ENCODE measurements around the gene OR8B12.
A peak's percentile ranks its signal among the peaks of the same experiment; 100 is the strongest.

Gene OR8B12, protein sequence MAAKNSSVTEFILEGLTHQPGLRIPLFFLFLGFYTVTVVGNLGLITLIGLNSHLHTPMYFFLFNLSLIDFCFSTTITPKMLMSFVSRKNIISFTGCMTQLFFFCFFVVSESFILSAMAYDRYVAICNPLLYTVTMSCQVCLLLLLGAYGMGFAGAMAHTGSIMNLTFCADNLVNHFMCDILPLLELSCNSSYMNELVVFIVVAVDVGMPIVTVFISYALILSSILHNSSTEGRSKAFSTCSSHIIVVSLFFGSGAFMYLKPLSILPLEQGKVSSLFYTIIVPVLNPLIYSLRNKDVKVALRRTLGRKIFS

DNA sequence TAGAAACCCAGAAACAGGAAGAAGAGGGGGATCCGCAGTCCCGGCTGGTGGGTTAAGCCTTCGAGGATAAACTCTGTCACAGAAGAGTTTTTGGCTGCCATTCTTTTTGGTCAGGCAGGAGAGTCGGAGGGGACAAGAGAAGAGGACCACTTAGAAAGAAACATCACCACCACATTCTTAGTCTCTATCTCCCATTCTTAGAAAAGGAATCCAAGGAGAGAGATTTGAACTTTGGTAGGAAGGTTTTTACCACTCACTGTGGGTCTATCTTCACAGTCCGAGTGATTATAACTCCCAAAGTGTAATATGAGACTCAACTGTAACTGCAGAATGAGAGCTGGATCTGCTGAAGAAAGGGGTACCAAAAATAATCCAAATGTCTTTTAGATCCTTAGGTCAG lies at the start of gene OR8B12:
OR8B12 (minus strand) TSS at position 101 of the 400 bp plus-strand sequence; CDS start at position 101, 0 bp downstream.
- DNase-seq (ENCODE audit: low spot score) = no peak

DNA sequence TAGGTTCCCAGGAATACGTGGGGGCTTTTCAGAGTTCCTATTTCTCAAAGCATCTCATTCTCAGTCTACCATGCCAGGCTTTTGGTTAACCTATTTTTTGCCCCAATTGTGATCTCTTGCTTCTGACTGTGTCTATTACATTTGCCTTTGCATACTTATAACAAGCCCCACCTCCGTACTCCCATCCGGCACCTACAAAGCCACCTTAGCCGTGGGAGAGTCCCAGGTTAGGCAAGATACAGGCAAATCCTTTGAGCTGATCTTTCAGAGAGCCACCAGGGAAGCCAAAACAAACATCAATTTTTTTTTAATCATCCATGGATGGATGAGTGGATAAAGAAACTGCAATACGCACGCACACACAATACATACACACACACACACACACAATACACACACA lies 49.2 kb upstream of the OR8B12 start:
- DNase-seq (ENCODE audit: low spot score) = no peak

DNA sequence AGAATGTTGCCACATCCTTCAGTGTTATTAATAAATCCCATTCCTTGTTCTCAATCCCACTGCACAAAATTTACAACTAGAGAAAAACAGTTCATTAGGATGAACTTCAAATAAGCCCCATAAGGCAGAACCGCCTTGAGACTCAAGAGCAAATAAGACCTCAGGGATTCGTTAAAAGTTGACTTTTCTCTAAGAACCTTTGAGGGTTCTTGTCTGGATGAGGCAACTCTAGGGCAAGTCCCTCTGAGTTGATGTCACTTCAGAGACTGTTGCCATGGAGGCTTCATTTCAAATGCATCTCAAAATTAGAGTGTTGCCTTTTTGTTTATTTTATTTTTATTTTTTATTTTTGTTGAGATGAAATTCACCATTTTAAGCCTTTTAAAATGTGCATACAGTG lies 48.0 kb upstream of the OR8B12 start:
- no peak for DNase-seq (ENCODE audit: low spot score)

GRCh38 chr11:124586238-124586860 lies 42.9 kb upstream of the OR8B12 start:
- peak; percentile 12 for DNase-seq (ENCODE audit: low spot score)

GRCh38 chr11:124584681-124585372 lies 41.4 kb upstream of the OR8B12 start:
- no peak for DNase-seq (ENCODE audit: low spot score)

DNA sequence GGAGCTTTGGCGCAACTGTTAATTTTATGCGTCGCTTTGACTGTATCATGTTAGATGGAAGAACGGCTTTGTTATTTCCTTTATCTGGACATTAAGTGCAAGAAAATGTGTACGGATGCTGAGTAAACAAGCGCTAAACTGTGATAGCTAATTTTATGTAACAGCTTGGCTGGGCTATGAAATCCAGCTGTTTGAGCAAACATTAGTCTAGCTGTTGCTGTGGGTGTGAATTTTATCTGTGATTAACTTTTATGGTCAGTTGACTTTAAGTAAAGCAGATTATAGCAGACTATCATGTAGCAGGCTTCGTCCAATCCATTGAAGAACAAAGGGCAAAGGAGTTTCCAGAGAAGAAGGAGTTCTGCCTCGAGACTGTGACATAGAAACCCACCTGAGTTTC lies 40.3 kb upstream of the OR8B12 start:
- DNase-seq (ENCODE audit: low spot score) = no peak

- no peak for DNase-seq (ENCODE audit: low spot score)
These were observed 39.1 kb upstream of the OR8B12 start for GRCh38 chr11:124582565-124582964.

GRCh38 chr11:124581817-124582216 lies 38.4 kb upstream of the OR8B12 start:
- no peak for DNase-seq (ENCODE audit: low spot score)

DNA sequence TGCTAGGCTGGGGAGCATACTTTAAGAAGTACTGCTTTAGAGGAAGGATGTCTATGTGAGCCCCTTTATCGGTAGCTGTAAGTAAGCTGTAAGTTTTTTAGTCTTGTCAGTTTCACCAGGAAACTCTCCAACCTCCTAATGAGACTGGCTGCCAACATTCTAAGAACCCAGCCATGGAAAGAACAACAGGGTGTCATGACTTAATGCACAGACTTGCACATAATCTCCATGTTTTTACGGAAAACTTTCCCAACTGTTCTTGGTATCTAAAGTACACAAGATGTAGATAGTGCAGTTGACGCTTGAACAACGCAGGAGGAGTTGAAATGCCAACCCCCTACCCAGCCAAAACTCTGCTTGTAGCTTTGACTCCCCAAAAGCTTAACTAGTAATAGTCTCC lies 35.3 kb upstream of the OR8B12 start:
- DNase-seq (ENCODE audit: low spot score) = no peak

GRCh38 chr11:124577716-124578427 lies 34.4 kb upstream of the OR8B12 start:
- DNase-seq (ENCODE audit: low spot score) = no peak

GRCh38 chr11:124570160-124570559 lies 26.7 kb upstream of the OR8B12 start:
- DNase-seq (ENCODE audit: low spot score) = no peak

- DNase-seq (ENCODE audit: low spot score) = no peak
These were observed 26.2 kb upstream of the OR8B12 start, which contains the start of gene OR8A1 for GRCh38 chr11:124569697-124570096. OR8A1 (plus strand) TSS chr11:124569997; CDS start chr11:124570120, 123 bp downstream.

GRCh38 chr11:124556828-124557227 lies 13.4 kb upstream of the OR8B12 start:
- no peak for DNase-seq (ENCODE audit: low spot score)

DNA sequence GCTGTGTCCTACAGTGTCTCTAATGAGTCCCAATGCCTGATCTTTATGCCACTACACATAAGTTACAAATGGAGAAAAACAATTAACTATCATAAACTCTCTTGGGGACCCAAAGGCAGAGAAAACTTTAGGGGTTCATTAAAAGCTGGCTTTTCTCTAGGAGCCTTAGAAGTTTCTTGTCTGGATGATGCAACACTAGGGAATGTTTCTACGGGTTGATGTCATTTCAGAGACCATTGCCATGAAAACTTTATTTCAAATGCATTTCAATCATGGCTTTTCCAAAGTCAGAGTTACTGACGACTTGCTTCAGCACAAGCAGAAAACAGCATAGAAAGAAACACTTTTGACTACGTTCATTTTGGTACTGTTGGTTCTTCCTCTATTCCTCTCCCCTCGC lies 8.5 kb upstream of the OR8B12 start:
- DNase-seq (ENCODE audit: low spot score) = no peak

DNA sequence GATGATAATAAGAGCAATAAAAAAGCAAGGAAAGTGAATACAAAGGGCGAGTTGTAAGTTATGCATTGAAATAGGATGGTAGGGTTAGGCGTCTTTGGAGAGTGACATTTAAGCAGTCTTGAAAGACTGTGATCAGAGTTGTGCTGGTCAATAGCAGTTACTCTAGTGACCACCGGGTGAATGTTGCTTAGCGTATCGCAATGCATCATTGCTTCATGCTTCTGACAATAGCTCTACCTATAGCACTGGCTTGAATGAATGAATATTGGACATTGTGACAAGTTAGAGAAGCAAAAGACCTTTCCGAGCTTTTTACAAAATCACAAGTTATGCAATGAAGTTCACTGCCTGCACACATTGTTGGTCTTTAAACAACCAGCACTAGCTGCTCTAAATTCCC lies 7.7 kb upstream of the OR8B12 start:
- DNase-seq (ENCODE audit: low spot score) = no peak

DNA sequence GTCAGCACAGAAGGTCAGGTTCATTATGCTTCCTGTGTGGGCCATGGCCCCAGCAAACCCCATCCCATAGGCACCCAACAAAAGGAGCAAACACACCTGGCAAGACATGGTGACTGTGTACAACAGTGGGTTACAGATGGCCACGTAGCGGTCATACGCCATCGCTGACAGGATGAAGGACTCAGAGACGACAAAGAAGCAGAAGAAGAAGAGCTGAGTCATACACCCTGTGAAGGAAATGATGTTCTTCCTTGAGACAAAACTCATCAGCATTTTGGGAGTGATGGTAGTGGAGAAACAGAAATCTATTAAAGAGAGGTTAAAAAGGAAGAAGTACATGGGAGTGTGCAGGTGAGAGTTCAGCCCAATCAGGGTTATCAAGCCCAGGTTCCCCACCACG lies 309 bp downstream of the OR8B12 start:
- DNase-seq (ENCODE audit: low spot score) = no peak

DNA sequence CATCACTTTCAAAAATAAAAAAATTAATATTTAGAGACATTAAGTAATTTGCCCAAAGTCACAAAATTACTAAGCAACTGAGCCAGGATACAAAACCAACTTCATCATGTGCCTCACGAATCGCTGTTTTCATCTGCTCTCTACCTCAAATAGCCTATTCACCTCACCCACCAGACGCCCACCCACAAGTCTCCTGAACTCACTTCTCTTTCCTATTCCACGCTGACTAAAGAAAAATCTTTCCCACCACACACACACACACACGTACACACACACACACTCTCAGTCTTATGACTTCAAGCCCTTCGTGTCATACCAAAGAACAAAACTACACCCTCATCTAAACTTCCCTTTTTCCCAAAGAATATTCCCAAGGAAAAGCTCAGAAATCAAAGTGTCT lies 2.2 kb downstream of the OR8B12 start:
- DNase-seq (ENCODE audit: low spot score) = no peak

- no peak for DNase-seq (ENCODE audit: low spot score)
These were observed 5.4 kb downstream of the OR8B12 start for GRCh38 chr11:124538019-124538418.

DNA sequence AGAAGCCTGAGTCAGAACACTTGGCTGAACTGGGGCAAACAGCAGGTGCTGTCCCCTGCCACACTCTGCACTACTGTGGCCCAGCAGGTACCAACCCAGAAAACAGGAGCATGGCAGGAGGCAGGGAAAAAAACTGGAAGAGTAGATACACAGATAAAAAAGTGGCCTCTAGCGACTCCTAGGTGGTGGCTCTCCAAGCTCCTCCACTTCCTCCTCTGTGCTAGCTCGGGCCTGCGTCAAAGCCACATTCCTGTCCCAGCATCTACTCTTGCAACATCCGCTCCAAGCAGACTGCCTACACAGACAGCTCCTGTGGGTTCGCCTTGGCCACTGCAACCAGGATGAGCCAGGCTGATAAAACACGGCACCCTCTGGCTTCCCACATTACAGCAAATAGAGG lies 6.9 kb downstream of the OR8B12 start:
- peak; percentile 43 for DNase-seq (ENCODE audit: low spot score)

GRCh38 chr11:124535552-124536232 lies 7.8 kb downstream of the OR8B12 start:
- peak; percentile 12 for DNase-seq (ENCODE audit: low spot score)

DNA sequence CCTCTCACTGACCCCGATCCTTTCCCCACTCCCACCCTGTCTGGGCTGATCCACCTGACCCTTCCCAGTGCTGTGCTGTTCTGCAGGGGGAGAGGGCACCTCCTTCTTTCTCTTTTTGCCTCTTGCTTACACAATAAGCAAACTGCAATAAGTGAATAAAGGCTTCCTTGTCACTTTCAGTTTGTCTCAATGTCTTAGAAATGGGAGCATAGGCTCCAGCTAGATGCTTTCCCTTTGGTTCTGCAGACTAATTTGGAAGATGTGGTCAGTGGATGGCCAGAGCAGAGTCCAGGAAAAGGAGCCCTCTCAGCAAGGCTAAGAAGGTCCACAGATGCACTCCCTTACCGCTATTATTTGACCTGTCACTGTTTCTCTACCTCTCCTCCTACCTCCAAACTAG lies 9.4 kb downstream of the OR8B12 start:
- DNase-seq (ENCODE audit: low spot score) = no peak

GRCh38 chr11:124533626-124534025 lies 9.8 kb downstream of the OR8B12 start:
- DNase-seq (ENCODE audit: low spot score) = no peak

Measured in HuH-7 (cell line).